ENCODE data around the gene NMT2.

DNA sequence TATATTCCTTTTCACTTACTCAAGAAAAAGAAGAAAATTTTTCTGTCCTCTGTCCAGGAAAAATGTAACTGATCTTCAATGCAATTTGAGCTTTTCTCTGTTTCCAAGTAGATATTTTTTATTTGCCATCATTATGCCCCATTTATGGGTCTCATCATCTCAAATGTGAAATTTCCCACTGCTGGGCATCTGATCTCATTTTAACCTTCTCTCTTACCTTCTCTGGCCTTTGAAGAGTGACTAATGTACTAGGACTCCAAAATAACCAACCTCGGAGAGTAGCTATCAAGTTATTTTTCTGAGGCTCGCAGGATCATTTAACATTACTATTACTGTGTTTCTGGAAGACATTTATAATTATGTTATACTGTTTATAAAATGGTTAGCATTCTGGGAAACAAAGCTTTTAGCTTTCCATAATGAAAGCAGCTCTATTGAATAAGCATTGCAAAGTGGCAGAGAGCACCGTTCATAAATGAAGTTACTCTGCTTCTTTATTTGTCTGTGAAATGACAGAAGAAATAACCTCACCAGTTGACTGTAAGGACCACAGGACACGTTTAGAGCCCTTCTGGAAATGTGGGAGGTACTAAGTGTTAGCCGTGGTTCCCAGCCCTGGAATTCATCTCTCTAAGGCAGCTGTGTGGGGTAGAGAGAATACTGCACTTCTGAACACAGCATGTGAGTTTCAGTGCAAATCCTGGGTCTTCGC lies 33.3 kb upstream of the NMT2 start:
- TF ChIP-seq CTCF (IDR thresholded peaks at IDR 0.05) (no peak), POLR2A (IDR thresholded peaks at IDR 0.05) (no peak)
